Measurements from ENCODE around the gene MCAM.

DNA sequence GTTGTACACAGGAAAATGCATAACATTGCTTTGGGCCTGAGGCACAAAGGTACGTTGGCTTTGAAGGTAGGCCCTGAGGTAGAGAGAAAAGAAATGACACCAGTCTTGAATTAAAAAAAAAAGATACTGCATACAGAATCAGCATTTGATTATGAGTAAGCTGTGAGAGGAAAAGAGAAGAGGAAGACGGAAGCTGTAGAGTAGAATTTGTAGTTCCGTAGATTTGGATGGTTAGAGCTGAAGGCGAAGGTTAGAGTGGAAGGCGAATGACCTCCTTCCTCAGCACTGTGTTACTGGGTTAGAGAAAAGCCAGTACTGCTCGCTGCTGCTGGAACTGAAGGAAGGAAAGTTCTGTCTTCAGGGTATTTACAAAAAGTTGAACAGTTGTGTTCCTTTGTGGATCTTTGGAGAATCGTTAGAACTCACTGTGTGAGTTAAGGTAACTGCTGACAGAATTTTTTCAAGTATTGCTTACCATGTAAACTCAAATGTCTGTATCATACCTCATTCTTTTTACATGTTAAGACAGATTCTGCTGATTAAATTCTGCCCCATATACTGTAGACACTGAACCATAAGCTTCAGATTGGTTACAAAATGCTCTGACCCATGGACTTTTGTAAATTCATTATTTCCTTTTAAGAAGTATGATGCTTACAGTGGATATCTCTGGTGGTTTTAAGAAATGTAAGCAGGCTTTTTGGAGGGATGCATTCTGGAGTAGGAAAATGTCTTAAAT lies 50.2 kb downstream of the MCAM start:
- TF ChIP-seq POLR2A (IDR thresholded peaks at IDR 0.05) (no peak), CTCF (IDR thresholded peaks at IDR 0.05) (no peak), EP300 (IDR thresholded peaks at IDR 0.05) (no peak)
